ENCODE data around the gene BRD9.
A peak's percentile ranks its signal among the peaks of the same experiment; 100 is the strongest.
"Not testable (repeated sequence)": the region's sequence is repeated elsewhere in the genome, so short reads cannot be mapped to it uniquely, and the experiment has no call there.

BRD9 gene

GRCh38 chr5:851553-851952 is 41.0 kb downstream of the BRD9 start:
- Histone ChIP-seq H3K36me3 (no peaks in the 10 kb centered on the region), H3K4me3 (no peak overlapping the region), H3K9me3 (no peaks in the 10 kb centered on the region), H3K27me3 (peaks cover 0 to 50% of the 10 kb centered on the region in 2 donors), H3K27ac (no peak overlapping the region), H3K4me1 (peaks cover 0 to 4% (median 0%) of the 10 kb centered on the region in 4 donors)
- TF ChIP-seq, protein P1, sequence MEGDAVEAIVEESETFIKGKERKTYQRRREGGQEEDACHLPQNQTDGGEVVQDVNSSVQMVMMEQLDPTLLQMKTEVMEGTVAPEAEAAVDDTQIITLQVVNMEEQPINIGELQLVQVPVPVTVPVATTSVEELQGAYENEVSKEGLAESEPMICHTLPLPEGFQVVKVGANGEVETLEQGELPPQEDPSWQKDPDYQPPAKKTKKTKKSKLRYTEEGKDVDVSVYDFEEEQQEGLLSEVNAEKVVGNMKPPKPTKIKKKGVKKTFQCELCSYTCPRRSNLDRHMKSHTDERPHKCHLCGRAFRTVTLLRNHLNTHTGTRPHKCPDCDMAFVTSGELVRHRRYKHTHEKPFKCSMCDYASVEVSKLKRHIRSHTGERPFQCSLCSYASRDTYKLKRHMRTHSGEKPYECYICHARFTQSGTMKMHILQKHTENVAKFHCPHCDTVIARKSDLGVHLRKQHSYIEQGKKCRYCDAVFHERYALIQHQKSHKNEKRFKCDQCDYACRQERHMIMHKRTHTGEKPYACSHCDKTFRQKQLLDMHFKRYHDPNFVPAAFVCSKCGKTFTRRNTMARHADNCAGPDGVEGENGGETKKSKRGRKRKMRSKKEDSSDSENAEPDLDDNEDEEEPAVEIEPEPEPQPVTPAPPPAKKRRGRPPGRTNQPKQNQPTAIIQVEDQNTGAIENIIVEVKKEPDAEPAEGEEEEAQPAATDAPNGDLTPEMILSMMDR (IDR thresholded peaks at IDR 0.05) = no peak
- peak; percentile 17 to 51 for DNase-seq
- intact Hi-C loops (cut with DNase I; ENCODE audit: low total_unique reads) = no loop called here

DNA sequence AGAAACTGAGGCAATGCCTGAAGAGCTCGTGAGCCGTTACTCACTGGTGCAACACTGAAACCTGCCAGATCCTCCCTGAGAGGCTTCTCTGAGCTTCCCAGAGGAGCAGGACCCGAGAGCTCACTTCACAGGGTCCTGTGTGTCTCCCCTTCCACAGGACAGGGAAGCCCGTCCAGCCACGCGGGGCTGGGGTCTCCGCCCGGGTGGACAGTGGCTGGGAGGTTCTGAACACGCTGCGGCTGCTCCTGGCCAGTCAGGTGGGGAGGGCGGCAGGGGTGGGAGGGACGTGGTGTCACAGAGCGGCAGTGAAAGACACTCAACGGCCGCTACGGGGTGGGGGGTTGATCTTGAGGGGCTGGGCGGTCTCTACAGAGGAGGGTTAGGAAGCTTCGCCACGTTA is 41.5 kb downstream of the BRD9 start:
- peaks cover 0 to 4% (median 0%) of the 10 kb centered on the region in 4 donors for H3K4me1 ChIP-seq
- intact Hi-C loops (cut with DNase I; ENCODE audit: low total_unique reads) = no loop called here
- TF ChIP-seq, protein P1 (IDR thresholded peaks at IDR 0.05) = no peak
- peaks cover 0 to 50% of the 10 kb centered on the region in 2 donors for H3K27me3 ChIP-seq
- H3K9me3 ChIP-seq = no peaks in the 10 kb centered on the region
- H3K36me3 ChIP-seq = no peaks in the 10 kb centered on the region
- H3K4me3 ChIP-seq = no peak overlapping the region
- DNase-seq = peak; percentile 13 to 44
- H3K27ac ChIP-seq = no peak overlapping the region

GRCh38 chr5:850511-851006 is 42.0 kb downstream of the BRD9 start, which contains the start of gene ZDHHC11:
Gene ZDHHC11, minus strand, starts transcription at chr5:850986. Its CDS starts 384 bp downstream, at chr5:850602.
- peak; percentile 17 to 63 for DNase-seq
- H3K9me3 ChIP-seq = no peaks in the 10 kb centered on the region
- intact Hi-C loops (cut with DNase I; ENCODE audit: low total_unique reads) = no loop called here
- peaks cover 0 to 47% of the 10 kb centered on the region in 2 donors for H3K27me3 ChIP-seq
- peak within 1 kb of the TSS; percentile 6 to 9 for H3K4me3 ChIP-seq
- peaks cover 0 to 4% (median 0%) of the 10 kb centered on the region in 4 donors for H3K4me1 ChIP-seq
- H3K27ac ChIP-seq = no peak within 1 kb of the TSS
- H3K36me3 ChIP-seq = no peaks in the 10 kb centered on the region
- TF ChIP-seq, protein P1 (IDR thresholded peaks at IDR 0.05) = no peak

DNA sequence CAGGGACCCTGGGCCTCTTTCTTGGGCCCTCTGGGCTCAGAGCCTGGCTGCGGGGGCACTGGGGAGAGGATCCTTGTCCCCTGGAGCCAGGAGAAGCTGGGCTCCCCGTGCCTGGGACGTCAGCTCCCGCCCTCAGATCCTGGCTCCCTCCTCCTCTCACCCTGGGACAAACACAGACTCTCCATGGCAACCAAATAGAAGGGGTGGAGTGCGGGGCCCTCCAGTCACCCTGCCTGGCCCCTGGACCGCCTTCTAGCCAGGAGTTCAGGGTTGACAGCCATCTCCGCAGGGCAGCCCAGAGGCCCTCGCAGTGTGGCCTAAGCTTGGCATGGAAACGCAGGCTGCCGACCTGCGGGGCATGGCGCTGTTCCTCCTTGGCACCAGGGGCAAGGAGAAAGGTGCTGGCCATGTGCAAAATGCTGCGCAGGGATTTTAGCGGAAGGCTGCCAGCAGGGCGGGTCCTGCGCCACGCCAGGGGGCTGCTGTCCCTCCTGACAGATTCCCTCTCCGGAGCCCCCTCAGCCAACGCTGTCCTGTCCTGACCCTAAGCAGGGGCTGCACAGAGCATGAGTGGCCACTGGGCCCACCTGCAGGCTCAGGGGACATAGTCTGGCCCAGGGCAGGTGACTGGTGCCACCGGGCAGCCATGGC is 42.8 kb downstream of the BRD9 start:
- Histone ChIP-seq H3K9me3 (no peaks in the 10 kb centered on the region), H3K36me3 (no peaks in the 10 kb centered on the region), H3K4me3 (peak overlapping the region; percentile 6 to 9), H3K4me1 (peaks cover 0 to 4% (median 0%) of the 10 kb centered on the region in 4 donors), H3K27ac (no peak overlapping the region), H3K27me3 (peaks cover 0 to 39% of the 10 kb centered on the region in 2 donors)
- intact Hi-C loops (cut with DNase I; ENCODE audit: low total_unique reads) = no loop called here
- TF ChIP-seq, protein P1 (IDR thresholded peaks at IDR 0.05) = no peak
- DNase-seq = peak; percentile 13 to 60

DNA sequence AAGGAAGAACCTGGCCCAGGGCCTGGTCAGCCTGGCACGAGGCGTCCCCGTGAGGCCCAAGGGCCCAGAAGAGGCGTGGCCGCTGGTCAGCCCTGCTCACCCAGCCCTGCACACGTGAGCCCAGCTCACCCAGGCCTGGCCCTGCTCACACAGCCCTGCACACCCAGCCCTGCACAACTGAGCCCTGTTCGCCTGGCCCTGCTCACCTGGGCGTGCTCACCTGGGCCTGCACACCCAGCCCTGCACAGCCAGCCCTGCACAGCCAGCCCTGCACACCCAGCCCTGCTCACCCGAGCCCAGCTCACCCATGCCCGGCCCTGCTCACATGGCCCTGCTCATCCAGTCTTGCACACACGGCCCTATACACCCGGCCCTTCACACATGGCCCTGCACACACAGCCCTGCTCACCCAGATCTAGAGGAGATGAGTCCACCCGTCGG is 43.9 kb downstream of the BRD9 start:
- no peak overlapping the region for H3K27ac ChIP-seq
- peaks cover 0 to 4% (median 0%) of the 10 kb centered on the region in 3 donors for H3K36me3 ChIP-seq
- peak; percentile 9 to 55 for DNase-seq
- peaks cover 0 to 31% of the 10 kb centered on the region in 2 donors for H3K27me3 ChIP-seq
- intact Hi-C loops (cut with DNase I; ENCODE audit: low total_unique reads) = no loop called here
- TF ChIP-seq, protein P1 (IDR thresholded peaks at IDR 0.05) = no peak
- no peak overlapping the region for H3K4me3 ChIP-seq
- peaks cover 0 to 4% (median 0%) of the 10 kb centered on the region in 4 donors for H3K4me1 ChIP-seq
- no peaks in the 10 kb centered on the region for H3K9me3 ChIP-seq

- H3K27ac ChIP-seq; H3K9me3 ChIP-seq; H3K36me3 ChIP-seq; H3K4me1 ChIP-seq; intact Hi-C loops (cut with DNase I; ENCODE audit: low total_unique reads); H3K4me3 ChIP-seq: not testable (repeated sequence)
- DNase-seq = peak in 1 of 2 donors; percentile 41
- H3K27me3 ChIP-seq = peaks cover 0 to 22% of the 10 kb centered on the region in 2 donors
These were observed 44.9 kb downstream of the BRD9 start for GRCh38 chr5:847736-848135.

DNA sequence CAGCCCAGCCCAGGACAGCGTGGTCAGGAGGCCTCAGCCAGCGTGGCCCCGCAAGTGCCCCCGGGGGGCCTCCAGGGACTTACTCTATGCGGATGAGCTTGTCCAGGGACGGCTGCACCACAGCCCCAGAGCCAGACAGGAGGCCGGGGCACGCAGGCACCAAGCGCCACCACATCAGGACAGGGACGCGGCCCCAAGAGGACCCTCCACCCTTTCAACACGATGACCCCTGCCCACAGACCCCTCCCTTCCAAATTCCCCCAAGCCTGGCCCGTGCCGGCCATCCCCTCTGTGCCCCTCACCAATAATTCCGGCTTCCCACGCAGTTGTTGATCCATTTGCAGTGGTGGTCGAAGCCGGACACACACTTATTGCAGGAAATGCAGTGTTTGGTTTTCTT is 45.4 kb downstream of the BRD9 start:
- H3K36me3 ChIP-seq; H3K4me1 ChIP-seq; H3K27ac ChIP-seq; intact Hi-C loops (cut with DNase I; ENCODE audit: low total_unique reads); H3K9me3 ChIP-seq; H3K4me3 ChIP-seq: not testable (repeated sequence)
- H3K27me3 ChIP-seq = peaks cover 0 to 18% of the 10 kb centered on the region in 2 donors
- peak; percentile 7 to 27 for DNase-seq

GRCh38 chr5:846602-847091 is 46.0 kb downstream of the BRD9 start:
- intact Hi-C loops (cut with DNase I; ENCODE audit: low total_unique reads); H3K4me1 ChIP-seq: not testable (repeated sequence)
- DNase-seq = peak; percentile 5 to 44

More at GRCh38 chr5:846602-847091, 46.0 kb downstream of the BRD9 start:
- H3K27me3 ChIP-seq = peaks cover 0 to 18% of the 10 kb centered on the region in 2 donors
- not testable (repeated sequence) for H3K27ac ChIP-seq, H3K36me3 ChIP-seq, H3K4me3 ChIP-seq, H3K9me3 ChIP-seq

All from tibial artery (tissue), 4 donors.